Measurements from ENCODE around the gene PHACTR1.

PHACTR1 gene

GRCh38 chr6:12952318-12952717, 235.8 kb downstream of the PHACTR1 start:
- no peak for DNase-seq (ENCODE audit: low read depth in 2 of 2)

DNA sequence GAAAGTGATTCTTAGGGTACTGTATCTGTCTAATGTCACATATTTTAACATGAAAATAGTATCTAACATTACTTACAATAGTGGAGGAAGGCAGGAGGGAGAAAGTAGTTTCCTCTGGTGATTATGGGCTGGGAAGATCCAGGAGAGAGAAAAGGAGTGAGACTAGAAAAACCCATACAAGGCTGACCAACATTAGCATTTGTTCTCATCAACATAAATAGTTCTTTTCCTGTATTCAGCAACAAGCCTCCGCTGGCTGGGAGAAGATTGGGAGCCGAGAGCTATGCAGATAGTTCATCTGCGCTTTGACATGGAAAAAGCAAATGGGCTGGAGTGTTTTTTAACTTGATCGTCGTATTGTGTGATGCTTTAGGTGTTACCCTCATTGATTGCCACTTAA, 239.4 kb downstream of the PHACTR1 start:
- no peak for DNase-seq (ENCODE audit: low read depth in 2 of 2)

DNA sequence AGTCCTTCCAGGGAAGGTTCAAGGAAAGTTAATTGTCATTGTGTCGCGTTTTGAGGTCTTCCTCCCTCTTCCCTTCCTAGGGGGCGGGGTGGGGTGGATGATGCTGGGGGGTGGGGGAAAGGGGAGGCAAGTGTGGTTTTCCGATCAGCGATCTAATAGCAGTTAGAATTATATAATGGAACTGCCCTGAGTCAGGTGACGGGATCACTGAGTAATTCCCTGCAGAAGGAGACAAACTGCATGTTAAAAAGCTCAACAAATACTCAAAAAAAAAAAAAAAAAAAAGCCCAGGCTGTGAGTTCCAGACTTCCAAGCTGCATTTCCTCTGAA, 240.4 kb downstream of the PHACTR1 start:
- no peak for DNase-seq (ENCODE audit: low read depth in 2 of 2)

DNA sequence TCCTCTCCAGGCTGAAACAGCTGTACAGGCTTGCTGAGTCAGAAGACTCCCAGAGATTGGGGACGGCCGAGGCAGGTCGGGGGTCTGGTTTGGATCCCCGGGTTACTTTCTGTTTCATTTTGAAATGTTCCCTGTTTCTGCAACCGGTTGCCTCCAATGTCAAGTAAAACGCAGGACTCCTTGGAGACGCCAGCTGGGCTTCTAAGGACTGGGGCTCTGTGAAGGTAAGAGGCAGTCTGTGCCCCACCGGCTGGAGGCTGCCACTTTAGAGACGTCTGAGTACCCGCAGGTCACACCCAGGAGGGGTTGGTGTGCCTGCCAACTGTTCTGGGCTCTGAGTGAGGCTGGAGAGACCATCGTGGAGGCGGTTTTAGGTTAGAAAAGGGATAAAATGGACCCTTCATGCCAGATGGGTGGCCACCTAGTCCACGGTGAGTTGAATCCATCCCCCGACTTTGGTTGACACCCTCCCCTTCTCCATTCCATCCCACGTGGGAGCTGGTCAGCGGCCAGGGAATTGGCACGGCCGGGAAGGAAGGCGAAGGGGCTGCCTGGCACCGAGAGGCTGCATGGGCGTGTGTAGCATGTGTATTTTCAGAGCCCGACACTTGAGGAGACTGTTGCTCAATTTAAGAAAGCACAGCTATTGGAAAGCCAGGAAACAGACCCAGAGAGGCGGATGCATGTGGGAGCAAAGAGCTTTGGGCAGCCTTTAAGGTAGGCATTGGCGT, 240.9 kb downstream of the PHACTR1 start:
- peak in 1 of 2 donors; percentile 0 for DNase-seq (ENCODE audit: low read depth in 2 of 2)

- DNase-seq (ENCODE audit: low read depth in 2 of 2), result no peak
Observed at GRCh38 chr6:12958052-12958706, 241.6 kb downstream of the PHACTR1 start.

- DNase-seq (ENCODE audit: low read depth in 2 of 2), result no peak
Observed at GRCh38 chr6:12961761-12962160, 245.2 kb downstream of the PHACTR1 start.

GRCh38 chr6:12962529-12962928, 246.0 kb downstream of the PHACTR1 start:
- no peak for DNase-seq (ENCODE audit: low read depth in 2 of 2)

DNA sequence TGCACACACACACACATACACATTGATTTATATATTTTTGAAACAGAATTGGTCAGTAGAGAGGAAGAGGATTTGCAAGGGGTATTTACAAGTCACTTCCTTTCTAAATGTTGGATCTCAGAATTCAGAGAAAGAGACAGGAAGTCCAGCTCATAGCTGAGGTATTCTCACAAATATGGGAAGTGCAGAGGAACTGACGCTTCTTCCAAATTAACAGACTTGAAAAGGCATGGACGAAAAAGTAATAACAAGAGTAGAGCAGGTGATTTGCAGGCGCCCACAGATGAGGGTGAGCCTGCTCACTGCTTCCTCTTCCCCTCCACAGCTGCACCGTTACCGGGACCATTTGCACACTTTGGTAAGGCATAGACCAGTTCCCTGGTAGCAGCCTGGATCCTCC, 246.4 kb downstream of the PHACTR1 start:
- no peak for DNase-seq (ENCODE audit: low read depth in 2 of 2)

DNA sequence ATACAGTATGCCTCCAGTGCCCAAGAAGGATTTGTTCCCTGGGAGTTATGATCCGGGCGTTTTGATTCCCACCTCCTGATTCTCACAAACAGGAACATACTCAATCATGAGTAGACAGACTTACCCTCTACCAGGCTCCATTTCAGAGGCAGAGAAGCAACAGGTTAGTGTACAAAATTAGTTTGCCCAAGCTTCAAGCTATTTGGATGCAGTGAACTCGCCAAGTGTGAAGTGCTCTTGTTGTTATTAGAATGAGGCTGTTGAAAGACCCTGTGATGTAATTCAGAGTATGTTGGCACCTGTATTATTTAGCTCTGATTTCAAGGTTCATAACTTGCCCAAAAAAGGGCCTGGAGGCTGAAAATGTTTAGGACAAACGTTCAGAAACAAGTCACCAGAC, 247.0 kb downstream of the PHACTR1 start:
- DNase-seq (ENCODE audit: low read depth in 2 of 2), result no peak

DNA sequence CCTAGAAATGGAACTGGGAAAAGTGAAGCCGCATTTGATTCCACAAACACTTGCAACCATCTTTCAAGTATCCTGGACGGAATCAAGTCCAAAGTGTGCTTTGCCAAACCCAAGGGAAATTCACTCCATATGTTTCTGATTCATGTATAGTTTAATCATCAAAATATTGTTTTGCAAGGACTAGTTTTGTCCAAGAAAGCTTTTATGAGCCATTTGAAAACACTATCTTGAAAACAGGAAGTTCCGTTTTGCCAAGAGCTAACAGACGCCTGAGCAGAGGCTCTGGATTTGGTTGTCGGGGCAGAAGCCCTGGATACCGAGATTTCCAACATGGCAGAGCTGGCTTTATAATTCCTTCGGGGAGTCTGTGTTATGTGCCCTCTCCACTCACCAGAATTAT, 251.1 kb downstream of the PHACTR1 start:
- no peak for DNase-seq (ENCODE audit: low read depth in 2 of 2)

DNA sequence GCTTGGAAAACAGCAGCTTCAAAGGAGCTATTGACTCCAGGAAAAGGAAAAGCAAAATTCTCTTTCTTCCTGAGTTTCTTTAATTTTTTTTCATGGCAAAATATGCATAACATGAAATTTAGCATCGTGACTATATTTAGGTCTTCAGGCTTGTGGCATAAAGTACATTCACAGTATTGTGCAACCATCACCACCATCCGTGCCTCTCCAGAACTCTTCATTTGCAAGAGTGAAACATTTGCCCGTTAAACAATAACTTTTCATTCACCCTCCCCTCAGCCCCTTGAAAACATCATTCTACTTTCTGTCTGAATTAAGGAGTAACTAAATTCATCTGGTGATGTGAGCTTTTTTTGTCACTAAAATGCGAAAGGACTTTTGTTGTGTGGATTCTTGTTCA, 251.7 kb downstream of the PHACTR1 start:
- DNase-seq (ENCODE audit: low read depth in 2 of 2), result no peak

DNA sequence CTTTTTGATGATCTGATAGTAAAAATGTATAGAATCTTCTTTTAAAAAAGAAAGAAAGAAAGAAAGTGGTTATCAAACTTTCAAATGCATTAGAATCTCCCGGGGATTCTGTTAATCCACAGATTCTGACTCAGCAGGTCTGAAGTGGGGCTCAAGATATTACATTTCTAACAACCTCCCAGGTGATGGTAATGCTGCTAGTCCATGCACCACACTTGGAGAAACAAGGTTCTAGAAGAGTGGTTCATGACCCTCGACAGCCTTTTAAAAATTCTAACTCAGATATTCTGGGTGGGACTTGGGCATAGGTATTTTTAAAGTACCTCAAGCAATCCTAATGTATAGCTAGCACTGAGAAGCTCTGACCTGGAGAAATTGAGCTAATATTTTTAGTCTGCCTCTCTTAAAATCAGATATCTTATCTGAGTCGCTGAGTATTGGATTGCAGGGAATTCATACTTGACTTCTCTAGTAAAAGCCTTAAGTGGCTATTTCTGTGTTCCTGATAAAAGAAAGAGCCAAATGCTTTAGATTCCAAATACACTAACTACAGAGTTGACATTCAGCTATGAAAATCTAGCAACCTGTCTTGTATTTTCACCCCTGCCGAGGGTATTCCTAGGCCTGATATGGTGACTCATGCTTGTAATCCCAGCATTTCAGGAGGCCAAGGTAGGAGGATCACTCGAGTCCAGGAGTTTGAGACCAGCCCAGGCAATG, 252.4 kb downstream of the PHACTR1 start:
- DNase-seq (ENCODE audit: low read depth in 2 of 2), result no peak

GRCh38 chr6:12969966-12970365, 253.4 kb downstream of the PHACTR1 start:
- no peak for DNase-seq (ENCODE audit: low read depth in 2 of 2)

DNA sequence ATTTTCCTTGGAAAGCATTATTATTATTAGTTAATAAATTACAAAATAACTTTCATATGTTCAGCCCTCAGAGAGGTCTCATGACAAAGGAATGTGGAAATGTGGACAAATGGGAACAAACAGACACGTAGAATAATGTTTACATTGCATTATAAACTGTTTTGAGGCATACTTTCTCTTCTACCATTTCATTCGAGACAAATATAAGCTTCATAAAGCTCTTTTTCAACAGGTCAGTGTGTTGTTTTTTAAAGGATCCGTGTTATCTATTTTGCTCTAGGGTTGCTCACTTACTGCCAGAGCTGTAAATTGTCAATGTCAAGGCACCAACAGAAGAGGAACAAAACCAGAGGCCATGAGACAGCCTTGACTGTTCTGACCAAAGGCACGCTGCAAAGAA, 256.8 kb downstream of the PHACTR1 start:
- DNase-seq (ENCODE audit: low read depth in 2 of 2), result no peak

GRCh38 chr6:12974551-12974950, 258.0 kb downstream of the PHACTR1 start:
- DNase-seq (ENCODE audit: low read depth in 2 of 2), result no peak

- DNase-seq (ENCODE audit: low read depth in 2 of 2), result no peak
Observed at GRCh38 chr6:12976366-12976765, 259.8 kb downstream of the PHACTR1 start.

DNA sequence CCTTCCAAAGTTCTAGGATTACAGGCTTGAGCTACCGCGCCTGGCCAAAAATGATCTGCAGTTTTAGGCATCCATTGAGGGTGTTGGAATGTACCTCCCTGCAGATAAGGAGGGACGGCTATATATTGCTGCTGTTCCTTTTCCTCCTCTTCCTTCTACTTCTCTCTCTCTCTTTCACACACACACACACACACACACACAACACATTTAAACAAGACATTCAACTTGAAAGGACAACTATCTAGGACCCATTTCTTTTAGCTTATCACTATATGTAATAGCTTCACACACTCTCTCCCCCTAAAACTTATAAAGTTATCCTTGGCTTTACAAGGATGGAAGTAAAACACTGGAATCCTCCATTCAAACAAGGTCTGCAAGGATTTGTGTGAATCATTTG, 260.6 kb downstream of the PHACTR1 start:
- DNase-seq (ENCODE audit: low read depth in 2 of 2), result no peak

DNA sequence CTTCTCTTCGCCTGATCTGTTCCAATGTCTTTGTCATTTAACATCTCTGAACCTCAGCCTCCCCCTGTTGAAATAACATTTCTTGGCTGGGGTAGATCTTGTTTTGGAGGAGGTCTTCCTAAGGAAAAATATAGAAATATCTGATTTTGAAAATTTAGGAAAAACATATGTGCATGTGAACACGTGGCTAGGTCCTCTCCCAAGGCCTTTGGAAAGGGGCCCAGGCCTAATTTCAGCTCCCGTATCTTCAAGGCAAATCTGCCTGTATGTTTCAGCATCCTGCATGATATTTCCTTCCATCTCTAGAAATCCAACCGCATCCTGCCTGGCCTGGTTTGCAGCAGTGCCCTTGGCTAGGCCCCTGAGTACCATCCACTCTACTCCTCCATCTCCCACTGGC, 261.2 kb downstream of the PHACTR1 start:
- no peak for DNase-seq (ENCODE audit: low read depth in 2 of 2)

DNA sequence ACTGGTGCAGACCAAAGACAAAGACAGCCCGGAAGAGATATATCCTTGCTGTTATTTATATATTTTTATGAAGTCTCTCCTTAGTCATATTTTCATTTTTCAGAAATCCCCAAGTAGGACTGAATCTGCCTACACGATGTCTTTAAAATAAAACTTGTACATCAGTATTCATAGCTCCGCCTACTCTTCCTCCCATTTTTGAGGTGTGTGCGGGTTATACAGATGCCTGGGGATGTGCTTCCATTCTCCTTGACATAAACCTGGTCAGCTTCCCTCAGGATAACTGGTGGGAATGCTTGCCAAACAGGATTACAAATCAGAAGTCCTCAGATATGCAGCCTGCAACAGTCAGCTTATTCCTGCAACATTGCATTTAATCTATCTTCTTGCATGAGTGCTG, 264.2 kb downstream of the PHACTR1 start:
- no peak for DNase-seq (ENCODE audit: low read depth in 2 of 2)

DNA sequence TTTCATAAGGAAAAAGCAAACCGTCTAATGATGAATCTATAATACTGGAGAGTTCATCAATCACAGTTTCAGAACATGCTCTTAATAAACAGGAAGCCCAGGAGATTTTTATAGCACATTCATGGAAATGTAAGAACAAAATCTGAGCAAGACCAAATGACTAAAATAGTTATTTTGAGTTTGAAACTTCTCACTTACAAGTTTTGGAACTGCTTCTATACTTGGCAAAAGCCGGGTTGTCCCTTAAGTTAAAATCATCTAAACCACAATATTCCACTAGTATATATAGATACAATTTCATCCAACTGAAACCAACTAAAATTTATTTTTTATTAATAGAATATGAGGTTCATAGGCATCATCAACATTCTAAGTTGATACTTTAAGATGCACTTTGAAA, 268.2 kb downstream of the PHACTR1 start:
- DNase-seq (ENCODE audit: low read depth in 2 of 2), result no peak

DNA sequence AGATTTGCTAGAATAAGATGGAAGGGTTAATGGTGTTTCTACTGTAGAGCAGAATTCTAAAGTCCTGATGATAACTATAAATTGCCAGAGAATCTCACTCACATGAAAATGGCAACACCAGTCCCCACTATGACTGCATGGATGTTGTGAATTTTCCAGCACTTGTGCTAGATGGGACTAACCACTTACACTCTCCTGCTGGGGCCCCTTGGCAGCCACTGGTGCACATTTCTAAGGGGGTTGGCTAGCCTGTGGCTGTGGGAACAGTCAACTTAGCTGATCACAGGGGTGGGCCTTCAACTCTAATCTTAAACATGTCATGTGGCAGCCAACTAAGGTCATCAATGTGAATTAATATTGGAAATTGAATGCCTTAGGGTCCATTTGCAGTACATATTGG, 271.2 kb downstream of the PHACTR1 start:
- no peak for DNase-seq (ENCODE audit: low read depth in 2 of 2)

GRCh38 chr6:12990162-12990561, 273.6 kb downstream of the PHACTR1 start:
- no peak for DNase-seq (ENCODE audit: low read depth in 2 of 2)

GRCh38 chr6:12991435-12991834, 274.9 kb downstream of the PHACTR1 start:
- DNase-seq (ENCODE audit: low read depth in 2 of 2), result no peak
